RWPE1 (cell line): Measurements from ENCODE around the gene PINK1.
A peak's percentile ranks its signal among the peaks of the same experiment; 100 is the strongest.

Source experiments
- CTCF ChIA-PET: fragments of 350-600 bp; sonication (Branson Sonifier 250); formaldehyde crosslinking; extraction: SDS; loops from one replicate; lab custom pipeline; 2021; lab: Yijun Ruan, JAX
- POLR2A ChIA-PET: fragments of 400-600 bp; formaldehyde crosslinking; extraction: SDS; loops from one replicate; lab custom pipeline; 2020; ENCODE audit warnings: antibody characterized with exemption; ENCODE audit not compliant: low non-redundant PET; lab: Yijun Ruan, JAX
- DNase-seq: peaks from one replicate; pipeline ENCODE4 v3.0.0; 2012; ENCODE audit warnings: low spot score
- H3K27ac ChIP-seq: fragments of 450-650 bp; 2 replicates; pipeline ENCODE4 v1.5.1; 2017
- CTCF ChIP-seq: fragments of 450-650 bp; conservative IDR thresholded peaks from 2 replicates; pipeline ENCODE4 v1.5.1; 2017; ENCODE audit warnings: low read depth, mild to moderate bottlenecking

Gene PINK1

GRCh38 chr1:20648438-20648837 lies 15.2 kb downstream of the PINK1 start:
- ChIA-PET CTCF (interaction anchor here (0.6 kb wide), 1 partner anchor 432 kb away, joined by 4 read pairs; no protein-coding TSS in a partner anchor), POLR2A (no interaction called here)
- DNase-seq = no peak
- no peak overlapping the region for H3K27ac ChIP-seq
- no peak for TF ChIP-seq CTCF

- TF ChIP-seq CTCF = no peak
- no peak for DNase-seq
- H3K27ac ChIP-seq = peak overlapping the region; percentile 13
- ChIA-PET CTCF (interaction anchor here (0.7 kb wide), 1 partner anchor 436 kb away, joined by 6 read pairs; no protein-coding TSS in a partner anchor), POLR2A (no interaction called here)
Observed at GRCh38 chr1:20648946-20649345, 15.7 kb downstream of the PINK1 start.

- POLR2A ChIA-PET = no interaction called here
- H3K27ac ChIP-seq = no peak overlapping the region
- TF ChIP-seq CTCF = no peak
- CTCF ChIA-PET = no interaction called here
- DNase-seq = no peak
Observed at GRCh38 chr1:20652300-20652699, 19.0 kb downstream of the PINK1 start.

GRCh38 chr1:20654104-20654690 lies 20.9 kb downstream of the PINK1 start:
- POLR2A ChIA-PET = no interaction called here
- CTCF ChIA-PET = no interaction called here
- 0 out of 2 replicates have a peak overlapping the region, but pooled peaks have one; percentile 8 for H3K27ac ChIP-seq
- no peak for DNase-seq
- TF ChIP-seq CTCF = no peak

- CTCF ChIA-PET = no interaction called here
- POLR2A ChIA-PET = no interaction called here
- TF ChIP-seq CTCF = no peak
Observed at GRCh38 chr1:20657024-20657423, 23.8 kb downstream of the PINK1 start.

GRCh38 chr1:20658166-20658915 lies 25.1 kb downstream of the PINK1 start:
- ChIA-PET CTCF (no interaction called here), POLR2A (no interaction called here)
- H3K27ac ChIP-seq = no peak overlapping the region

More at GRCh38 chr1:20657024-20657423, 23.8 kb downstream of the PINK1 start:
- DNase-seq = no peak
- H3K27ac ChIP-seq = no peak overlapping the region

More at GRCh38 chr1:20658166-20658915, 25.1 kb downstream of the PINK1 start:
- DNase-seq = no peak
- no peak for TF ChIP-seq CTCF
